Activated effector memory CD4-positive, alpha-beta T cell treated with anti-CD3 and anti-CD28 coated beads, Interleukin-2, amount 50 U/mL, for 16 hours (primary cell): ENCODE measurements around the gene UBE2M.
"Not testable (repeated sequence)": the region's sequence is repeated elsewhere in the genome, so short reads cannot be mapped to it uniquely, and the experiment has no call there.

ENCODE experiments used
- DNase-seq: peaks from one replicate; pipeline ENCODE4 v3.0.0-alpha.2; 2020

The UBE2M gene

GRCh38 chr19:58511353-58512208, 46.8 kb downstream of the UBE2M start, which contains the start of gene SLC27A5:
SLC27A5 (minus strand) TSS chr19:58511992; CDS start chr19:58511955, 37 bp downstream.
- no peak for DNase-seq

GRCh38 chr19:58510084-58510862, 48.1 kb downstream of the UBE2M start:
- no peak for DNase-seq

DNA sequence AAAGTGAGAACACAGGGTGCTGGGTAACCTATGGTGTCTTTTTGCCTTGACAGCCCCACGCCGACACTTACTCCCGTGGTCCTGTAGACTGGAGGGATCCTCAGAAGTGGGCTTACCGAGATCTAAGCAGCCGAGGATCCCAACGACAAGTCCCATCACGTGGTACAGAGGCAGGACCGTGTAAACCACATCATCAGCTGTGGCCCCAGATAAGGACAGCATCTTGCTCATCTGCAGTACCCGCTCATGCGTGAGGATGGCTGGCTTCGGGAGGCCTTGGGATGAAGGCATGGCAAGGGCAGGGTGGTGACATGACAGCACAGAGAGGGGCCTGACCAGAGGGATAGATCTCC, 48.7 kb downstream of the UBE2M start:
- no peak for DNase-seq

DNA sequence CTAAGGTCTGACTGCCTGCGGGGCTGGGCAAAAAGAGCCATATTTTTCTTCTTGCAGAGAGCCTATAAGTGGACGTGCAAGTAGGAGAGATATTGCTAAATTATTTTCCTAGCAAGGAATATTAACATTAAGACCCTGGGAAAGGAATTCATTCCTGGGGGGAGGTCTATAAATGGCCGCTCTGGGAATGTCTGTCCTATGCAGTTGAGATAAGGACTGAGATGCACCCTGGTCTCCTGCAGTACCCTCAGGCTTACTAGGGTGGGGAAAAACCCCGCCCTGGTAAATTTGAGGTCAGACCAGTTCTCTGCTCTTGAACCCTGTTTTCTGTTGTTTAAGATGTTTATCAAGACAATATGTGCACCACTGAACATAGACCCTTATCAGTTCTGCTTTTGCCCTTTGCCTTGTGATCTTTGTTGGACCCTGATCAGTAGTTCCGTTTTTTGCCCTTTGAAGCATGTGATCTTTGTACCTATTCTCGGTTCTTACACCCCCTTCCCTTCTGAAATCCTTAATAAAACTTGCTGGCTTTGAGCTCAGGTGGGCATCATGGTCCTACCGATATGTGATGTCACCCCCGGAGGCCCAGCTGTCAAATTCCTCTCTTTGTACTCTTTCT, 50.7 kb downstream of the UBE2M start:
- not testable (repeated sequence) for DNase-seq
